MM.1S (cell line): ENCODE results near the gene BOD1.

Source experiments
- CTCF ChIP-seq: fragments of 300-600 bp; sonication (generic); IDR thresholded peaks from 2 replicates; pipeline ENCODE4 v1.5.1; 2016; ENCODE audit warnings: antibody characterized with exemption, low read length, mixed read lengths
- EZH2 ChIP-seq: fragments of 300-600 bp; sonication (generic); optimal IDR thresholded peaks from 2 replicates; pipeline ENCODE3; 2017; ENCODE audit warnings: low read depth, mild to moderate bottlenecking, antibody characterized with exemption, low read length, mixed read lengths

- TF ChIP-seq EZH2: no peak
- no peak for TF ChIP-seq CTCF
Measured at GRCh38 chr5:173645437-173645807, 29.0 kb upstream of the BOD1 start.
